ENCODE data around the gene MTHFSD. TPM values are rescaled to one million over a fixed set of nuclear protein-coding genes. Genes with fewer than 3 reads are reported as not detected.

MTHFSD gene
- total RNA-seq, 1 experiment from 2014 or later = 4.7 TPM

DNA sequence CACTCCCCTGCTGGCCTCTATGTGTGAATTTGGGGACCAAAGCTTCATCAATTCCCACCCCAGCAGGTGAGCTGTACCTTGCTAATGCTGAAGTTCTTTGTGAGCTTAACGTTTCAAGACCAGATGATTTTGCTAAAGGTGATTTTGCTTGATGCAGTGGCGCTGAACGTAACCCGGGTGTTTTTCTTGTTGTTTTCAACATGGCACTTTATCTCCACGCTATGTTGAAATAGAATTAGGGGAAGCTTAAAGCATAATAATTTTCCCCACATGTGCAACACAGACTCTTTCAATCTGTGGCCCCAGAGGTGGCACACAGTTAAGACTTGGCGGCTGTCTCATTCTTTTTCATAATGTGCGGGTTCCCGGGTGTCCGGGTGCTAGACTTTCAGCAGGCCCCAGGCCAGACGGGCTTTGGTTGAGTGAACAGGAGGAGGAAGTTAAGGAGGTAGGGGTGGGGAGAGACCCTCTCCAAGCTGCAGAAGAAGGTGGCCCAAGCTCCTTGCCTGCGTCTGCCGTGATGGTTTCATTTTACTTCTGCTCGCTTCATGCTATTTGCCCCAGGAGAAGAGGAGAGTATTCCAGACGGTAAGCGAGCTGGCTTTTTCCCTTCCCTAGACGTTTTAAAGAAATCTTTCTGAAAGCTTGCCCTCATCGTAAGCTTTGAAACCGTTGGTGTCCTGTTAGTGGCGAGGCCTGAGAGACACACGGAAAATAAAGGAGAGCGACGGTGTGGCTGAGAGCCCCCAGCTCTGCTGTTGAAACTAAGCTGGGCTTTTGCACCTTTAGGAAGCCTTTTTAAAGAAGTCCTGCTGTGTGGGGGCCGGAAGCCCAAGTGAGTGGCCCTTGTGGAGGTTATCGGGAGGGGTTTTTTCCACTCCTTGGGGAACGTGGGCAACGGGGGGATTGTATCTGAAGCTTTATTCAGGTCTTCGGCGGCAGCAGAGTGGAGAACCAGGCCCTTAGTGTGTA, 15.8 kb upstream of the MTHFSD start:
- no peak overlapping the region for H3K27ac ChIP-seq (ENCODE audit: insufficient read length, low read depth, low read length)
- no peak overlapping the region for H3K4ac ChIP-seq (ENCODE audit: low read depth, low read length)
- no peak overlapping the region for H3K14ac ChIP-seq (ENCODE audit: insufficient read depth, low read length)
- Mint-ChIP-seq H3K4me1 (peaks cover 28 to 38% of the 10 kb centered on the region in 2 experiments), H3K4me3 (peak overlapping the region in 1 of 2 experiments; percentile 19; a peak in 3 of 5 replicates), H3K36me3 (ENCODE audit: insufficient read depth in 1 of 3, low read depth in 3 of 3) (no peaks in the 10 kb centered on the region; a peak in 2 of 7 replicates), H3K9me3 (peaks cover 2 to 3% of the 10 kb centered on the region in 2 experiments; a peak in 3 of 5 replicates), H3K27ac (no peak overlapping the region; a peak in 1 of 7 replicates), H3K27me3 (ENCODE audit: low read depth) (peaks cover 93% of the 10 kb centered on the region)
- H2BK20ac ChIP-seq (ENCODE audit: low read depth, low read length, poor library complexity, severe bottlenecking) = no peak overlapping the region
- H3K4me1 ChIP-seq (ENCODE audit: insufficient read depth, low read length) = peaks cover 8% of the 10 kb centered on the region; the same call in 1 of the 2 replicates
- H2BK12ac ChIP-seq (ENCODE audit: insufficient read length, low read depth, low read length) = no peak overlapping the region
- no peaks in the 10 kb centered on the region for H3K79me2 ChIP-seq (ENCODE audit: insufficient read depth, low read length)
- no peaks in the 10 kb centered on the region for H3K79me1 ChIP-seq (ENCODE audit: insufficient read depth, low read depth, low read length, poor library complexity, severe bottlenecking)
- no peak overlapping the region for H3K9ac ChIP-seq (ENCODE audit: extremely low read depth, insufficient read length, low read length)
- H3T11ph ChIP-seq (ENCODE audit: low read length) = no peak overlapping the region
- H4K20me1 ChIP-seq (ENCODE audit: control insufficient read depth, insufficient read depth, insufficient read length) = no peaks in the 10 kb centered on the region
- peak; percentile 32 for DNase-seq
- H3K56ac ChIP-seq (ENCODE audit: insufficient read length, low read depth, low read length) = no peak overlapping the region
- H3K23me2 ChIP-seq (ENCODE audit: insufficient read length, low read depth, low read length, poor library complexity, severe bottlenecking) = peaks cover 7% of the 10 kb centered on the region
- no peak overlapping the region for H2BK120ac ChIP-seq (ENCODE audit: low read depth, low read length, poor library complexity, severe bottlenecking)
- no peak overlapping the region for H4K91ac ChIP-seq (ENCODE audit: insufficient read length, low read depth, low read length)
- H4K8ac ChIP-seq (replicated peaks; ENCODE audit: insufficient read length, low read depth, low read length) = no peak overlapping the region
- H3K23ac ChIP-seq (ENCODE audit: insufficient read length, low read depth, low read length) = no peak overlapping the region
- no CpG with 5 or more reads among the region's 28 CpGs for WGBS (ENCODE audit: extremely low coverage, insufficient read length, low lambda C conversion rate)
- H3K27me3 ChIP-seq (ENCODE audit: insufficient read depth, low read length) = peaks cover 87% of the 10 kb centered on the region
- H2BK15ac ChIP-seq (ENCODE audit: low read depth, low read length) = no peak overlapping the region
- H3K4me2 ChIP-seq (ENCODE audit: insufficient read depth, insufficient read length, low read length) = peak overlapping the region; percentile 8
- H2BK5ac ChIP-seq (ENCODE audit: insufficient read length, low read length) = no peak overlapping the region
- no peak overlapping the region for H4K5ac ChIP-seq (ENCODE audit: insufficient read length, low read depth, low read length)
- H3K18ac ChIP-seq (ENCODE audit: insufficient read length, low read depth, low read length) = no peak overlapping the region
- TF ChIP-seq, protein P1, sequence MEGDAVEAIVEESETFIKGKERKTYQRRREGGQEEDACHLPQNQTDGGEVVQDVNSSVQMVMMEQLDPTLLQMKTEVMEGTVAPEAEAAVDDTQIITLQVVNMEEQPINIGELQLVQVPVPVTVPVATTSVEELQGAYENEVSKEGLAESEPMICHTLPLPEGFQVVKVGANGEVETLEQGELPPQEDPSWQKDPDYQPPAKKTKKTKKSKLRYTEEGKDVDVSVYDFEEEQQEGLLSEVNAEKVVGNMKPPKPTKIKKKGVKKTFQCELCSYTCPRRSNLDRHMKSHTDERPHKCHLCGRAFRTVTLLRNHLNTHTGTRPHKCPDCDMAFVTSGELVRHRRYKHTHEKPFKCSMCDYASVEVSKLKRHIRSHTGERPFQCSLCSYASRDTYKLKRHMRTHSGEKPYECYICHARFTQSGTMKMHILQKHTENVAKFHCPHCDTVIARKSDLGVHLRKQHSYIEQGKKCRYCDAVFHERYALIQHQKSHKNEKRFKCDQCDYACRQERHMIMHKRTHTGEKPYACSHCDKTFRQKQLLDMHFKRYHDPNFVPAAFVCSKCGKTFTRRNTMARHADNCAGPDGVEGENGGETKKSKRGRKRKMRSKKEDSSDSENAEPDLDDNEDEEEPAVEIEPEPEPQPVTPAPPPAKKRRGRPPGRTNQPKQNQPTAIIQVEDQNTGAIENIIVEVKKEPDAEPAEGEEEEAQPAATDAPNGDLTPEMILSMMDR (conservative IDR thresholded peaks at IDR 0.05) = no peak
- no peaks in the 10 kb centered on the region for H3K9me3 ChIP-seq (ENCODE audit: control insufficient read depth, low read depth, low read length)
- no peak overlapping the region for H2AFZ ChIP-seq (ENCODE audit: low read length)
- H2AK5ac ChIP-seq (ENCODE audit: insufficient read length, low read length) = no peak overlapping the region
